GM12865 (cell line): ENCODE results near the gene CPNE7.
A peak's percentile ranks its signal among the peaks of the same experiment; 100 is the strongest.

Experiments used
- DNase-seq: peaks from one replicate; pipeline ENCODE4 v3.0.0; 2010; ENCODE audit warnings: low read depth
- H3K4me3 ChIP-seq: 2 replicates; pipeline ENCODE4 v1.5.1; 2011; ENCODE audit warnings: mild to moderate bottlenecking, low read depth, low read length, control low read depth
- TF ChIP-seq, protein P1 (sequence below): IDR thresholded peaks from 2 replicates; pipeline ENCODE4 v1.5.1; 2011; ENCODE audit warnings: low read length, control low read depth, low read depth, inconsistent platforms; ENCODE audit not compliant: insufficient read depth; ENCODE audit errors: missing control alignments

The CPNE7 gene

DNA sequence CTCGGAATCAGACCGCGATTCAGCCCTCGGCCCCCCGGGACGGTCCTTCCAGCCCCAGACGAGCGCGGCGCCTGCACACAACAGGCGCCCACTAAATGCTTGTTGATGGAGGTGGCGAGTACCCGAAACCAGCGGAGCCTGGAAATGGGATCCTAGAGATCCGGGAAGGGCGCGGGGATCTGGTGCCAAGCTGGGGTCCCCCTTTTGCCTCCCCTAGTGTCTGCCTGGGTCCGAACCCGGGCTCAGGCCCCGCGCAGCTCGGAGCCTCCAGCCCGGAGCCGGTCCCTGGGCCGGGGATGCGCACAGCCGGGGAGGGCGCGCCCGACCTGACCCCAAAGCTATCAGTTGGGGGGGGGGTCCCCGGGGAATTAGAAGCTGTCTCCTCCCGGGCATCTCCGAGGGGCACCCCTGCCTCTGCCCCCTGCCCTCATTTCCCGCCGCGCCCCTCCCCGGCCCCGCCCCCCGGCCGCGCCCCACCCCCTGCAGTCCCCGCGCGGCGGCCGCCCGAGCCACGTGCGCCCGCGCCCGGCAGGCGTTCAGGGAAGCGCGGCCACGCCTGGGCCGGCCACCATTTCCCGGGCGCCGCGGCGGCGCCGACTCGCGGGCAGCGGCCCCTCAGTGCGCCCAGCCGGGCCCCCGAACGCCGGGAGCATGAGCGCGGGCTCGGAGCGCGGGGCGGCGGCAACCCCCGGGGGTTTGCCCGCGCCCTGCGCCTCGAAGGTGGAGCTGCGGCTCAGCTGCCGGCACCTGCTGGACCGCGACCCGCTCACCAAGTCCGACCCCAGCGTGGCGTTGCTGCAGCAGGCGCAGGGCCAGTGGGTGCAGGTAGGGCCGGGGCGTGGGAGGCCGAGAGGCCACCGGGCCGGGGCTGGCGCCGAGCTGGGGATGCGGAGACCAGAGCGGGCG is at the start of gene CPNE7:
Gene CPNE7, plus strand, starts transcription at position 512 of the 906 bp plus-strand sequence. Its CDS starts 140 bp downstream, at position 652.
- TF ChIP-seq, protein P1, sequence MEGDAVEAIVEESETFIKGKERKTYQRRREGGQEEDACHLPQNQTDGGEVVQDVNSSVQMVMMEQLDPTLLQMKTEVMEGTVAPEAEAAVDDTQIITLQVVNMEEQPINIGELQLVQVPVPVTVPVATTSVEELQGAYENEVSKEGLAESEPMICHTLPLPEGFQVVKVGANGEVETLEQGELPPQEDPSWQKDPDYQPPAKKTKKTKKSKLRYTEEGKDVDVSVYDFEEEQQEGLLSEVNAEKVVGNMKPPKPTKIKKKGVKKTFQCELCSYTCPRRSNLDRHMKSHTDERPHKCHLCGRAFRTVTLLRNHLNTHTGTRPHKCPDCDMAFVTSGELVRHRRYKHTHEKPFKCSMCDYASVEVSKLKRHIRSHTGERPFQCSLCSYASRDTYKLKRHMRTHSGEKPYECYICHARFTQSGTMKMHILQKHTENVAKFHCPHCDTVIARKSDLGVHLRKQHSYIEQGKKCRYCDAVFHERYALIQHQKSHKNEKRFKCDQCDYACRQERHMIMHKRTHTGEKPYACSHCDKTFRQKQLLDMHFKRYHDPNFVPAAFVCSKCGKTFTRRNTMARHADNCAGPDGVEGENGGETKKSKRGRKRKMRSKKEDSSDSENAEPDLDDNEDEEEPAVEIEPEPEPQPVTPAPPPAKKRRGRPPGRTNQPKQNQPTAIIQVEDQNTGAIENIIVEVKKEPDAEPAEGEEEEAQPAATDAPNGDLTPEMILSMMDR: no peak
- DNase-seq: no peak
- H3K4me3 ChIP-seq: peak within 1 kb of the TSS; percentile 65

DNA sequence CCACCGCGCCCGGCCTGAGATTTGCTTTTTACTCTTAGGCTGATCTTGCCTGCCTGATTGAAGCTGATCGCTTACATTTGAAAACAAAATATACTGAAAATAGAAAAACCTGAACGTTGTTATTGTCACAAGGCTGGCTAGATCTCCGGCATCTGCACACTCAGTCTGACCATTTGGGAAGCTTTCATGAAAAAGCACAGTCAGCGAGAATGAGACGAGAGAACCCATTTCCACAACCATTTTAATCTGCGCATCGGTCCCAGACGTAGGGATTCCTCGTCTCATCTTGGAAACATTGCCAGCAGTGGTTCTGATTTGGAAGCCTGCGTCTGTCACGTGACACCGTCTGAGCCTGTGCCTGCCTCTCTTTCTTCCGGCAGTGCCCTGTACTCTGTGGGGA is 46.5 kb upstream of the CPNE7 start:
- DNase-seq: no peak
- TF ChIP-seq, protein P1: no peak
- no peak overlapping the region for H3K4me3 ChIP-seq

DNA sequence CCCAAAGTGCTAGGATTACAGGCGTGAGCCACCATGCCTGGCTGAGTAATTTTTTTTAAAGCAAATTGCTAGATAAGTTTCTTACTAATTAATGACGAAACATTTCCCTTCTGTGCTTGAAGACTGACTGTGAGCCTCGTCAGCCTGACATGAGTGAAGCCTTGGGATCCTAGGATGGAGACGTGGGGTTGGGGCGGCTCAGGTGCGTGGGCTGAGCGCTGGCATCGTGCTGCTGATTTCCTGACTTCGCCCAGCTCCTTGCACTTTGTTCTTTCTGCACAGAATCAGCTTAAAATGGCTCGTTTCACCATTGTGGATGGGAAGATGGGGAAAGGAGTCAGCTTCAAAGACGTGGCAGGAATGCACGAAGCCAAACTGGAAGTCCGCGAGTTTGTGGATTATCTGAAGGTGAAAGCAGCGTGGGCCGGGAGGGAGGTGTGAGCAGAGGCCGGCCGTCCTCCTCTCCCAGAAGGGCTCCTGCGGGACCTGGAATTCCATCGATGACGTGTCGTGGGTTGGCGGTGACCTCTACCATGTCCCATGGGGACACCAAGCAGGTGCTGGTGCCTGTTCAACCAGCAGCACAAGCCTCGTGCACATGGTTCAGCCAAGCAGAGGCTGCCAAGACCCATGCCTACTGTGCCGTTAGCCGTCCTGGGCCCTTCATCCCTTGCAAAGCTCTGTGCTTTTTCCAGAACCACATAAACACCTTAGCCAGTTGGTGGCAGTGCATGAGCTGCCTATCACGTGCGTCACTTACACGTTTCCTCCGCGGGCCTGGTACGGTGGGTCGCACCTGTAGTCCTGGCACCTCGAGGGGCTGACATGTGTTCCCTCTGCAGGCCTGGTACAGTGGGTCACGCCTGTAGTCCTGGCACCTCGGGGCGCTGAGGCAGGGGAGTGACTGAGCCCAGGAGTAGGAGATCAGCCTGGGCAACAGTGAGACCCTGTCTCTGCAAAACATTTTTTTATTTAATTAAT is 44.9 kb upstream of the CPNE7 start:
- TF ChIP-seq, protein P1: no peak
- no peak for DNase-seq
- no peak overlapping the region for H3K4me3 ChIP-seq

DNA sequence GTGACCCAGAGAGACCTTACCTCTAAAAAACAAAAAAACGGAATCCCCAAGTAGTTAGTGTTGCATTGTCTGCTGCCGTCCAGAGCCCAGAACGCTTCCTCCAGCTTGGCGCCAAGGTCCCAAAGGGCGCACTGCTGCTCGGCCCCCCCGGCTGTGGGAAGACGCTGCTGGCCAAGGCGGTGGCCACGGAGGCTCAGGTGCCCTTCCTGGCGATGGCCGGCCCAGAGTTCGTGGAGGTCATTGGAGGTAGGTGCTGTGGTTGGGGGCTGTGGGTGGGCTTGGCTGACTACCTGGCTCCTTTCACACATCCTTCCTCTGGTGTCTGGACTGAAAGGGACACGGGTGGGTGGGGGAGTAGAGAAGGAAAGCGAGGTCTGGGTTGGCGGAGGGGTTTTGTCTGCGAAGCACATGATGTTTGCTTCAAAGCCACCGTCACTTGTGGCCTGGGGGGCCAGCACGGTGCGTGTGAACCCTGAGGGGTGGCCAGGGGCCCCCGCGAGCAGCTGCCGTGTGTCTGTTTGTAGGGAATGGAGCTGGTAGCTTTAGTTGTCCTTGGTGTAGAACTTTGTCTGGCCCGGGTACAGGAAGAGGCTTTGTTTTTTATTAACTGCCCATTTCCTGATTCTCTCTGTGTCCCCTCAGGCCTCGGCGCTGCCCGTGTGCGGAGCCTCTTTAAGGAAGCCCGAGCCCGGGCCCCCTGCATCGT is 43.6 kb upstream of the CPNE7 start:
- H3K4me3 ChIP-seq: no peak overlapping the region
- DNase-seq: no peak
- TF ChIP-seq, protein P1: no peak

DNA sequence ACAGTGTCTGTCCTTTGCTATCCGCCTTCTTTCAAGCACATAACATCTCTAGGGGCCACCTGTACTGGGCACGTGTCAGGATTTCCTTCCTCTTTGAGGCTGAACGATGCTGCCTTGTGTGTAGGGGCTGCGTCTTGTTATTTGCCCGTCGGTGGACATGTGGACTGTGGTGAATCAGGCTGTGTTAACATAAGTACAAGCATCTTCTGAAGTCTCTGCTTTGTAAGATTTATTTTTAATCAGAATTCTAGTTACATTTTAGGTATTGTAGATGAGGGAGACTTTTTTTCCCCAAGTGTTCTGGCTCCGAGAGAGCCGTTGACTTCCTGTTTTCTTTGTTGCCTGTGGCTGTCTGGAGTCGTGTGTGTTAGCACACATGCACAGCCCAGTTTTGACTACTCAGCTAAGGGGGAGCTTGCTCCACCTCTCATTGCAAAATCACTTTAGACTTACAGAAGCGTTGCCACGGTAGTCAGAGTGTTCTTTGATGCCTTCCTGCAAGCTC is 41.3 kb upstream of the CPNE7 start:
- no peak for DNase-seq
- H3K4me3 ChIP-seq: no peak overlapping the region
- TF ChIP-seq, protein P1: no peak

DNA sequence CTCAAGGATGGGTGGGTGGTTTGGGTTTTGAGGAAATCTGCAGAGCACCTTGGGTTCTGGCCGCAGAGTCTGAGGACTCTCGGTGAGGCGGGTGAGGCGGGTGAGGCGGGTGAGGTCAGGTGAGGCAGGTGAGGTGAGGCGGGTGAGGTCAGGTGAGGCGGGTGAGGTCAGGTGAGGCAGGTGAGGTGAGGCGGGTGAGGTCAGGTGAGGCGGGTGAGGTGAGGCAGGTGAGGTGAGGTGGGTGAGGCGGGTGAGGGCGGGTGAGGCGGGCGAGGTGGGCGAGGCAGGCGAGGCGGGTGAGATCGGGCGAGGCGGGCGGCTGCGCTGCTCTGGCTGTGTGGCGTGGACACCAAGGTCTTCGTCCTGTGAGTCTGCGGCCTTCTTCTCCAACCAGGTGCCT is 39.2 kb upstream of the CPNE7 start:
- DNase-seq: no peak
- H3K4me3 ChIP-seq: no peak overlapping the region

More for the DNA sequence above, 39.2 kb upstream of the CPNE7 start:
- TF ChIP-seq, protein P1: no peak
